Nucleus accumbens (tissue), 56 donors: Measurements from ENCODE around the gene SMCHD1.
"Not testable (repeated sequence)": the region's sequence is repeated elsewhere in the genome, so short reads cannot be mapped to it uniquely, and the experiment has no call there.

Experiments used
- DNase-seq, 56 donors: peaks; one replicate each; lab custom pipeline; 2025; lab: John Stamatoyannopoulos, UW

SMCHD1 gene

GRCh38 chr18:2656981-2657512, 1.5 kb downstream of the SMCHD1 start:
- no peak for DNase-seq

GRCh38 chr18:2657788-2658458, 2.4 kb downstream of the SMCHD1 start:
- no peak for DNase-seq

- DNase-seq, result not testable (repeated sequence)
Observed at GRCh38 chr18:2660849-2661248, 5.3 kb downstream of the SMCHD1 start.

- not testable (repeated sequence) for DNase-seq
Observed at GRCh38 chr18:2662288-2662687, 6.8 kb downstream of the SMCHD1 start.

- no peak for DNase-seq
Observed at GRCh38 chr18:2662990-2663389, 7.5 kb downstream of the SMCHD1 start.

- DNase-seq, result no peak
Observed at GRCh38 chr18:2672410-2672809, 16.9 kb downstream of the SMCHD1 start.

GRCh38 chr18:2672872-2673271, 17.3 kb downstream of the SMCHD1 start:
- DNase-seq, result no peak

GRCh38 chr18:2678933-2679332, 23.4 kb downstream of the SMCHD1 start:
- not testable (repeated sequence) for DNase-seq

GRCh38 chr18:2680216-2680792, 24.8 kb downstream of the SMCHD1 start:
- no peak for DNase-seq

GRCh38 chr18:2681993-2682603, 26.6 kb downstream of the SMCHD1 start:
- DNase-seq, result no peak

GRCh38 chr18:2683055-2683454, 27.5 kb downstream of the SMCHD1 start:
- DNase-seq, result no peak

GRCh38 chr18:2686349-2686968, 30.9 kb downstream of the SMCHD1 start:
- no peak for DNase-seq

- DNase-seq, result no peak
Observed at GRCh38 chr18:2687390-2688001, 32.0 kb downstream of the SMCHD1 start.

- no peak for DNase-seq
Observed at GRCh38 chr18:2692508-2692907, 37.0 kb downstream of the SMCHD1 start.

- no peak for DNase-seq
Observed at GRCh38 chr18:2697184-2697583, 41.7 kb downstream of the SMCHD1 start.

- DNase-seq, result no peak
Observed at GRCh38 chr18:2699001-2699400, 43.5 kb downstream of the SMCHD1 start.

- DNase-seq, result no peak
Observed at GRCh38 chr18:2704541-2704940, 49.0 kb downstream of the SMCHD1 start.

GRCh38 chr18:2706903-2707302, 51.4 kb downstream of the SMCHD1 start:
- DNase-seq, result no peak

- DNase-seq, result no peak
Observed at GRCh38 chr18:2707551-2708168, 52.1 kb downstream of the SMCHD1 start.

GRCh38 chr18:2709316-2709715, 53.8 kb downstream of the SMCHD1 start:
- no peak for DNase-seq
